Measurements from ENCODE around the gene CTSH. TPM values are rescaled to one million over a fixed set of nuclear protein-coding genes. Genes with fewer than 3 reads are reported as not detected.

Gene CTSH
- total RNA-seq, 3 donors from 2014 or later: 6.6 to 23.7 (median 16.4) TPM

GRCh38 chr15:78960308-78960707 lies 15.5 kb upstream of the CTSH start:
- Mint-ChIP-seq H3K27me3 (ENCODE audit: low read depth) (no peaks in the 10 kb centered on the region), H3K9me3 (no peaks in the 10 kb centered on the region)
- DNase-seq: no peak

GRCh38 chr15:78959360-78959759 lies 14.5 kb upstream of the CTSH start:
- Mint-ChIP-seq H3K27me3 (ENCODE audit: low read depth) (no peaks in the 10 kb centered on the region), H3K9me3 (no peaks in the 10 kb centered on the region), H3K4me1 (ENCODE audit: low read depth) (no peaks in the 10 kb centered on the region), H3K4me3 (no peak overlapping the region), H3K36me3 (ENCODE audit: insufficient read depth) (no peaks in the 10 kb centered on the region)
- ATAC-seq (no peak), DNase-seq (no peak)

More at GRCh38 chr15:78960308-78960707, 15.5 kb upstream of the CTSH start:
- Mint-ChIP-seq H3K4me3 (no peak overlapping the region), H3K4me1 (ENCODE audit: low read depth) (no peaks in the 10 kb centered on the region), H3K36me3 (ENCODE audit: insufficient read depth) (no peaks in the 10 kb centered on the region)
- ATAC-seq: no peak

GRCh38 chr15:78957416-78958093 lies 12.7 kb upstream of the CTSH start:
- Mint-ChIP-seq H3K4me1 (ENCODE audit: low read depth) (no peaks in the 10 kb centered on the region), H3K4me3 (no peak overlapping the region), H3K9me3 (no peaks in the 10 kb centered on the region), H3K36me3 (ENCODE audit: insufficient read depth) (no peaks in the 10 kb centered on the region), H3K27me3 (ENCODE audit: low read depth) (no peaks in the 10 kb centered on the region)
- DNase-seq (no peak), ATAC-seq (no peak)

- DNase-seq (no peak), ATAC-seq (no peak)
- H3K9me3 Mint-ChIP-seq: no peaks in the 10 kb centered on the region
- no peaks in the 10 kb centered on the region for H3K36me3 Mint-ChIP-seq (ENCODE audit: insufficient read depth)
- no peak overlapping the region for H3K4me3 Mint-ChIP-seq
- no peaks in the 10 kb centered on the region for H3K4me1 Mint-ChIP-seq (ENCODE audit: low read depth)
- H3K27me3 Mint-ChIP-seq (ENCODE audit: low read depth): no peaks in the 10 kb centered on the region
Measured at GRCh38 chr15:78956937-78957336, 12.1 kb upstream of the CTSH start.

- no peaks in the 10 kb centered on the region for H3K36me3 Mint-ChIP-seq (ENCODE audit: insufficient read depth)
- ATAC-seq (no peak), DNase-seq (no peak)
- no peaks in the 10 kb centered on the region for H3K27me3 Mint-ChIP-seq (ENCODE audit: low read depth)
- H3K4me1 Mint-ChIP-seq (ENCODE audit: low read depth): peaks cover 8% of the 10 kb centered on the region
- no peak overlapping the region for H3K4me3 Mint-ChIP-seq
- H3K9me3 Mint-ChIP-seq: no peaks in the 10 kb centered on the region
Measured at GRCh38 chr15:78955355-78955754, 10.5 kb upstream of the CTSH start.

GRCh38 chr15:78951841-78952238 lies 7.0 kb upstream of the CTSH start:
- Mint-ChIP-seq H3K9me3 (no peaks in the 10 kb centered on the region), H3K4me1 (ENCODE audit: low read depth) (peaks cover 8% of the 10 kb centered on the region), H3K36me3 (ENCODE audit: insufficient read depth) (no peaks in the 10 kb centered on the region), H3K27me3 (ENCODE audit: low read depth) (no peaks in the 10 kb centered on the region), H3K4me3 (no peak overlapping the region)
- no peak for ATAC-seq
- no peak for DNase-seq

- DNase-seq: no peak
- Mint-ChIP-seq H3K4me3 (no peak overlapping the region), H3K4me1 (ENCODE audit: low read depth) (peaks cover 8% of the 10 kb centered on the region), H3K36me3 (ENCODE audit: insufficient read depth) (no peaks in the 10 kb centered on the region), H3K27me3 (ENCODE audit: low read depth) (no peaks in the 10 kb centered on the region), H3K9me3 (no peaks in the 10 kb centered on the region)
- peak in 1 of 2 donors; percentile 25 for ATAC-seq
Measured at GRCh38 chr15:78950902-78951840, 6.3 kb upstream of the CTSH start.

- Mint-ChIP-seq H3K4me3 (no peak overlapping the region), H3K36me3 (ENCODE audit: insufficient read depth) (no peaks in the 10 kb centered on the region), H3K4me1 (ENCODE audit: low read depth) (peaks cover 8% of the 10 kb centered on the region), H3K27me3 (ENCODE audit: low read depth) (no peaks in the 10 kb centered on the region), H3K9me3 (no peaks in the 10 kb centered on the region)
- DNase-seq: no peak
- ATAC-seq: no peak
Measured at GRCh38 chr15:78950343-78950742, 5.5 kb upstream of the CTSH start.

GRCh38 chr15:78949461-78949860 lies 4.6 kb upstream of the CTSH start:
- Mint-ChIP-seq H3K9me3 (no peaks in the 10 kb centered on the region), H3K4me3 (no peak overlapping the region), H3K36me3 (ENCODE audit: insufficient read depth) (no peaks in the 10 kb centered on the region), H3K4me1 (ENCODE audit: low read depth) (peaks cover 10% of the 10 kb centered on the region), H3K27me3 (ENCODE audit: low read depth) (no peaks in the 10 kb centered on the region)
- DNase-seq (no peak), ATAC-seq (no peak)

- ATAC-seq (no peak), DNase-seq (no peak)
- peaks cover 11% of the 10 kb centered on the region for H3K4me1 Mint-ChIP-seq (ENCODE audit: low read depth)
- no peaks in the 10 kb centered on the region for H3K27me3 Mint-ChIP-seq (ENCODE audit: low read depth)
- H3K9me3 Mint-ChIP-seq: no peaks in the 10 kb centered on the region
- H3K36me3 Mint-ChIP-seq (ENCODE audit: insufficient read depth): no peaks in the 10 kb centered on the region
- H3K4me3 Mint-ChIP-seq: no peak overlapping the region
Measured at GRCh38 chr15:78947506-78947905, 2.7 kb upstream of the CTSH start.

- Mint-ChIP-seq H3K4me1 (ENCODE audit: low read depth) (peaks cover 8% of the 10 kb centered on the region), H3K27me3 (ENCODE audit: low read depth) (peaks cover 2% of the 10 kb centered on the region), H3K4me3 (peak overlapping the region; percentile 28), H3K9me3 (no peaks in the 10 kb centered on the region), H3K36me3 (ENCODE audit: insufficient read depth) (no peaks in the 10 kb centered on the region)
- DNase-seq: no peak
- no peak for ATAC-seq
Measured at GRCh38 chr15:78946493-78946892, 1.6 kb upstream of the CTSH start.

GRCh38 chr15:78944202-78944625 lies 632 bp downstream of the CTSH start:
- peak overlapping the region; percentile 80 for H3K4me3 Mint-ChIP-seq
- peak; percentile 11 for ATAC-seq
- no peaks in the 10 kb centered on the region for H3K9me3 Mint-ChIP-seq
- H3K27me3 Mint-ChIP-seq (ENCODE audit: low read depth): peaks cover 2% of the 10 kb centered on the region
- no peak for DNase-seq
- H3K4me1 Mint-ChIP-seq (ENCODE audit: low read depth): peaks cover 10% of the 10 kb centered on the region
- H3K36me3 Mint-ChIP-seq (ENCODE audit: insufficient read depth): no peaks in the 10 kb centered on the region

GRCh38 chr15:78943692-78944091 lies 1.2 kb downstream of the CTSH start:
- Mint-ChIP-seq H3K4me3 (peak overlapping the region; percentile 80), H3K9me3 (no peaks in the 10 kb centered on the region), H3K4me1 (ENCODE audit: low read depth) (peaks cover 15% of the 10 kb centered on the region), H3K27me3 (ENCODE audit: low read depth) (peaks cover 2% of the 10 kb centered on the region), H3K36me3 (ENCODE audit: insufficient read depth) (no peaks in the 10 kb centered on the region)
- no peak for ATAC-seq
- DNase-seq: no peak

- Mint-ChIP-seq H3K9me3 (no peaks in the 10 kb centered on the region), H3K4me1 (ENCODE audit: low read depth) (peaks cover 20% of the 10 kb centered on the region), H3K27me3 (ENCODE audit: low read depth) (peaks cover 5% of the 10 kb centered on the region), H3K4me3 (no peak overlapping the region), H3K36me3 (ENCODE audit: insufficient read depth) (peaks cover 3% of the 10 kb centered on the region)
- ATAC-seq (no peak), DNase-seq (no peak)
Measured at GRCh38 chr15:78942741-78943140, 2.1 kb downstream of the CTSH start.

Measured in activated T-cell treated with anti-CD3 and anti-CD28 coated beads, Interleukin-2, amount 50 U/mL, for 4 hours (primary cell).